Measurements from ENCODE around the gene AFTPH.

Gene AFTPH

DNA sequence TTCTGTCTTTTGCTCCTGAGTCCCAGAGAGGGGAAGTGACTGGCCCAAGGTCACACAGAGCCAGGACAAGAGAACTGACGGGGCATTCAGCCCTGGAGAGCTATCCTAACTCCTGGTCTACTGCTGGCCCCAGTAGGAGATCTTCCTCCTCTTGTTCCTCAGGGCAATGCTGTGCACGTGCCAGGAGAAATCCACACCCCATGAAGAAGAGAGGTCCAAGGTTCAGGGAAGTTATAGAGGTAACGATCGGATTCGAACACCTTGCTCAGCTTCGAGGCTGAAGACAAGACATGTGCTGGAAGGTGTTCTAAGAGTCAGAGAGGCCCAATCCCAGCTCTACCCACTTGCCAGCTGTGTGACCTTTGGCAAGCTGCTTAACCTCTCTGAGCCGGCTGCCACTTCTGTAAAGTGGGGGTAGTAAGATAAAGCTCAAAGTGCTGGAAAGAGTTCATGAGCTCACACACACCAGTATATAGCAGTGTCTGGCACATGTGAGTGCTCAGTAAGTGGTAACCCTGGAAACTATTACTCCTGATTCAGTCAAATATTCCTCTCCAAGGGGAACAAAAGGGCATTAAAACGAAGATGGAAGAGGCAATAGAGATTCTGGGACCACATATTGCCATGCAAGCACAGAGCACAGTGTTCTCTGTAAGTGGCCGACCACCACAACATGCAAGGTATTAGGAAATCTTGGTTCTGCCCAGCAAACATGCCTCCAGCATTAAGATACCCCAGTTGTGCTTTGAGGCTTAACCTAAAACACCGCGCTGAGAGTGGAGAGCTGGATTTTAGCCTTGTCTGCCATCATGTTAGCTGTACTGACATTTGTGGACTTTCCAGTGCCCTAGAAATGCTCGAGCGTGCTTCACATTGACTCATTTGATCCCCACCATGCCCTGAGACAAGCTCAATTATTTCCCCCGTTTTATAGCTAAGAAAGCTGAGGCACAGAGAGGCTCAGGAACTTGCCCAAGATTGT is 104.0 kb downstream of the AFTPH start:
- ChIA-PET POLR2A (no interaction called here), CTCF (interaction anchor here (0.8 to 2.5 kb wide), 8 partner anchors 11 to 245 kb away, joined by 3 to 10 read pairs (median 4); partner anchors contain the start of gene SERTAD2)
- no peak for DNase-seq (ENCODE audit: low read depth, low spot score)
- TF ChIP-seq CTCF (IDR thresholded peaks at IDR 0.05; ENCODE audit: insufficient read depth, low read length, missing control alignments), result no peak
- H3K4me3 ChIP-seq (ENCODE audit: low read depth, low read length), result no peak overlapping the region

DNA sequence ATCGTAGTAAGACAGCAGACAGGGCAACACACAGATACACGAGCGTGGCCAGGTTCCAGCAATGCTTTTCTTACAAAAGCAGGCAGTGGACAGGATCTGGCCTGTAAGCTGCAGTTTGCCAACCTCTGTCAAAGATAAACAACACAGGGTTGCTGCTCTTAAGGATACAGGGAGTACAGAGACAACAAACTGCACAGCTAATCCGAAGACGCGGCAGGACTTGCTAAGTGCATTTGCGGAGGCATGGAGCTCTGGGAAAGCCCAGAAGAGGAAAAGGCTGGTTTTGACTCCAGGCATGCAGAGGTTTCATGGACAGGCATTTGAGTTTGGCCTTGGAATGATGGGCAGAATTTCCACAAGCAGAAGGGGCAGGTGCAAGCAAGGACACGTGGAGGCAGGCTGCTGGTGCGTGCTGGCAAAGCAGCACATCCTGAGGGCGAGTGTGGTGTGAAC is 105.2 kb downstream of the AFTPH start:
- no peak for TF ChIP-seq CTCF (IDR thresholded peaks at IDR 0.05; ENCODE audit: insufficient read depth, low read length, missing control alignments)
- H3K4me3 ChIP-seq (ENCODE audit: low read depth, low read length), result no peak overlapping the region
- ChIA-PET POLR2A (interaction anchor here (0.7 kb wide), 1 partner anchor 17 kb away, joined by 3 read pairs; no protein-coding TSS in a partner anchor), CTCF (interaction anchor here (0.8 to 2.5 kb wide), 5 partner anchors 10 to 244 kb away, joined by 3 to 8 read pairs (median 4); no protein-coding TSS in a partner anchor)
- no peak for DNase-seq (ENCODE audit: low read depth, low spot score)

DNA sequence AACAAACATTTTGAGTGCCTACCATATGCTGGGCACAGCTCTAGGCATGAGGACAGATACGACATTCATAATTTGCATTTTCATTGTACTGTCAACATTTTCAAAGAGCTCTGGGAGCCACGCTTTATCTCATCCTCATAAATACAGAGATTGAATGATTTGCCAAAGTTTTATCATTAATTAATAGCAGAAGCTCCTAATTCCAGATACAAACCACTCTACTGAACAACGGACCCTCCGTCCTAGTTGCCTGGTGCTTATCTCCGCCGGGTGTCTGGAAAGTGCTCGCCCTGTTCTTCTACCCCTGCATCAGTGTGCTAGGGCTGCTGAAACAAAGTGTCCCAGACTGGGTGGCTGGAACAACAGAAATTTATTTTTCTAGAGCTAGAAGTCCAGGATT is 105.7 kb downstream of the AFTPH start:
- no peak overlapping the region for H3K4me3 ChIP-seq (ENCODE audit: low read depth, low read length)
- ChIA-PET POLR2A (interaction anchor here (0.7 kb wide), 1 partner anchor 16 kb away, joined by 3 read pairs; no protein-coding TSS in a partner anchor), CTCF (interaction anchor here (0.6 to 2.5 kb wide), 6 partner anchors 9 to 243 kb away, joined by 3 to 8 read pairs (median 4); no protein-coding TSS in a partner anchor)
- DNase-seq (ENCODE audit: low read depth, low spot score), result no peak
- no peak for TF ChIP-seq CTCF (IDR thresholded peaks at IDR 0.05; ENCODE audit: insufficient read depth, low read length, missing control alignments)

- no peak overlapping the region for H3K4me3 ChIP-seq (ENCODE audit: low read depth, low read length)
- ChIA-PET CTCF (interaction anchor here (0.7 to 3.4 kb wide), 5 partner anchors 9 to 44 kb away, joined by 3 to 18 read pairs (median 4); no protein-coding TSS in a partner anchor), POLR2A (no interaction called here)
- DNase-seq (ENCODE audit: low read depth, low spot score), result no peak
- TF ChIP-seq CTCF (IDR thresholded peaks at IDR 0.05; ENCODE audit: insufficient read depth, low read length, missing control alignments), result no peak
Measured at GRCh38 chr2:64630752-64631151, 106.6 kb downstream of the AFTPH start.

GRCh38 chr2:64631771-64632170 is 107.6 kb downstream of the AFTPH start:
- DNase-seq (ENCODE audit: low read depth, low spot score), result no peak
- no peak overlapping the region for H3K4me3 ChIP-seq (ENCODE audit: low read depth, low read length)
- POLR2A ChIA-PET, result interaction anchor here (0.7 kb wide), 1 partner anchor 574 kb away, joined by 8 read pairs; no protein-coding TSS in a partner anchor
- no peak for TF ChIP-seq CTCF (IDR thresholded peaks at IDR 0.05; ENCODE audit: insufficient read depth, low read length, missing control alignments)
- CTCF ChIA-PET, result interaction anchor here (1.0 to 3.4 kb wide), 6 partner anchors 10 to 241 kb away, joined by 4 to 18 read pairs (median 4); no protein-coding TSS in a partner anchor

All from AG04449 (cell line).